Panc1 (cell line): ENCODE results near the gene BRAF.

Source experiments
- CTCF ChIP-seq: fragments of 450-650 bp; IDR thresholded peaks from 2 replicates; pipeline ENCODE4 v1.5.1; 2017; ENCODE audit warnings: mild to moderate bottlenecking
- POLR2AphosphoS5 ChIP-seq: IDR thresholded peaks from 2 replicates; pipeline ENCODE4 v1.6.1; 2012; ENCODE audit warnings: mild to moderate bottlenecking, low read depth, low read length, moderate library complexity

- TF ChIP-seq CTCF (no peak), POLR2AphosphoS5 (no peak)
Observed at GRCh38 chr7:140672382-140673062, 252.2 kb downstream of the BRAF start, which contains the start of gene ADCK2.
